ENCODE results near the gene SRP14.
"Not testable (repeated sequence)": the region's sequence is repeated elsewhere in the genome, so short reads cannot be mapped to it uniquely, and the experiment has no call there.

The SRP14 gene

GRCh38 chr15:40034186-40034946 lies 4.6 kb downstream of the SRP14 start:
- in situ Hi-C loops (cut with MboI; ENCODE audit: low sequenced_read_pairs): loop anchor here (25.0 kb wide), 1 partner anchor 153 kb away; no protein-coding TSS in a partner anchor

- in situ Hi-C loops (cut with MboI; ENCODE audit: low sequenced_read_pairs): loop anchor here (25.0 kb wide), 1 partner anchor 155 kb away; no protein-coding TSS in a partner anchor
Observed at GRCh38 chr15:40032125-40032839, 6.7 kb downstream of the SRP14 start.

- in situ Hi-C loops (cut with MboI; ENCODE audit: low sequenced_read_pairs): loop anchor here (25.0 kb wide), 1 partner anchor 156 kb away; no protein-coding TSS in a partner anchor
Observed at GRCh38 chr15:40031300-40031699, 7.7 kb downstream of the SRP14 start.

GRCh38 chr15:40029979-40030893 lies 8.7 kb downstream of the SRP14 start:
- in situ Hi-C loops (cut with MboI; ENCODE audit: low sequenced_read_pairs): loop anchor here (25.0 kb wide), 1 partner anchor 157 kb away; no protein-coding TSS in a partner anchor

GRCh38 chr15:40028853-40029252 lies 10.1 kb downstream of the SRP14 start:
- in situ Hi-C loops (cut with MboI; ENCODE audit: low sequenced_read_pairs): loop anchor here (25.0 kb wide), 1 partner anchor 158 kb away; no protein-coding TSS in a partner anchor

GRCh38 chr15:40028193-40028592 lies 10.8 kb downstream of the SRP14 start:
- in situ Hi-C loops (cut with MboI; ENCODE audit: low sequenced_read_pairs): loop anchor here (25.0 kb wide), 1 partner anchor 159 kb away; no protein-coding TSS in a partner anchor

GRCh38 chr15:40016224-40016865 lies 22.6 kb downstream of the SRP14 start:
- in situ Hi-C loops (cut with MboI; ENCODE audit: low sequenced_read_pairs): no loop called here

GRCh38 chr15:40014390-40014789 lies 24.6 kb downstream of the SRP14 start:
- in situ Hi-C loops (cut with MboI; ENCODE audit: low sequenced_read_pairs): no loop called here

GRCh38 chr15:40013372-40013771 lies 25.6 kb downstream of the SRP14 start:
- in situ Hi-C loops (cut with MboI; ENCODE audit: low sequenced_read_pairs): not testable (repeated sequence)

GRCh38 chr15:40011303-40011702 lies 27.7 kb downstream of the SRP14 start:
- in situ Hi-C loops (cut with MboI; ENCODE audit: low sequenced_read_pairs): no loop called here

GRCh38 chr15:40010686-40011085 lies 28.3 kb downstream of the SRP14 start:
- in situ Hi-C loops (cut with MboI; ENCODE audit: low sequenced_read_pairs): no loop called here

- in situ Hi-C loops (cut with MboI; ENCODE audit: low sequenced_read_pairs): no loop called here
Observed at GRCh38 chr15:40008061-40008765, 30.8 kb downstream of the SRP14 start.

GRCh38 chr15:40006646-40007045 lies 32.3 kb downstream of the SRP14 start:
- in situ Hi-C loops (cut with MboI; ENCODE audit: low sequenced_read_pairs): no loop called here

- in situ Hi-C loops (cut with MboI; ENCODE audit: low sequenced_read_pairs): no loop called here
Observed at GRCh38 chr15:40006003-40006402, 33.0 kb downstream of the SRP14 start.

- in situ Hi-C loops (cut with MboI; ENCODE audit: low sequenced_read_pairs): no loop called here
Observed at GRCh38 chr15:40003116-40003916, 35.7 kb downstream of the SRP14 start.

GRCh38 chr15:40002295-40002694 lies 36.7 kb downstream of the SRP14 start:
- in situ Hi-C loops (cut with MboI; ENCODE audit: low sequenced_read_pairs): no loop called here

- in situ Hi-C loops (cut with MboI; ENCODE audit: low sequenced_read_pairs): no loop called here
Observed at GRCh38 chr15:39999538-40000200, 39.3 kb downstream of the SRP14 start.

- in situ Hi-C loops (cut with MboI; ENCODE audit: low sequenced_read_pairs): no loop called here
Observed at GRCh38 chr15:39998511-39999077, 40.4 kb downstream of the SRP14 start.

Data from HL-60/S4 treated with phorbol 12-myristate 13-acetate at 8.2 ng/mL for 4 days and 3 days (cell line).